Measurements from ENCODE around the gene DNASE1.

- TF ChIP-seq EZH2 (IDR thresholded peaks at IDR 0.05; ENCODE audit: insufficient read depth, low read length) (no peak), CTCF (IDR thresholded peaks at IDR 0.05; ENCODE audit: insufficient read depth, low read depth, low read length) (no peak)
Measured at GRCh38 chr16:3665508-3665907, 11.0 kb downstream of the DNASE1 start.
